ENCODE results near the gene TBL1X. TPM values are rescaled to one million over a fixed set of nuclear protein-coding genes. Genes with fewer than 3 reads are reported as not detected.
"Not testable (repeated sequence)": the region's sequence is repeated elsewhere in the genome, so short reads cannot be mapped to it uniquely, and the experiment has no call there.

TBL1X gene
- total and polyA plus RNA-seq, 8 donors, result 4.7 to 53.1 (median 9.5) TPM

DNA sequence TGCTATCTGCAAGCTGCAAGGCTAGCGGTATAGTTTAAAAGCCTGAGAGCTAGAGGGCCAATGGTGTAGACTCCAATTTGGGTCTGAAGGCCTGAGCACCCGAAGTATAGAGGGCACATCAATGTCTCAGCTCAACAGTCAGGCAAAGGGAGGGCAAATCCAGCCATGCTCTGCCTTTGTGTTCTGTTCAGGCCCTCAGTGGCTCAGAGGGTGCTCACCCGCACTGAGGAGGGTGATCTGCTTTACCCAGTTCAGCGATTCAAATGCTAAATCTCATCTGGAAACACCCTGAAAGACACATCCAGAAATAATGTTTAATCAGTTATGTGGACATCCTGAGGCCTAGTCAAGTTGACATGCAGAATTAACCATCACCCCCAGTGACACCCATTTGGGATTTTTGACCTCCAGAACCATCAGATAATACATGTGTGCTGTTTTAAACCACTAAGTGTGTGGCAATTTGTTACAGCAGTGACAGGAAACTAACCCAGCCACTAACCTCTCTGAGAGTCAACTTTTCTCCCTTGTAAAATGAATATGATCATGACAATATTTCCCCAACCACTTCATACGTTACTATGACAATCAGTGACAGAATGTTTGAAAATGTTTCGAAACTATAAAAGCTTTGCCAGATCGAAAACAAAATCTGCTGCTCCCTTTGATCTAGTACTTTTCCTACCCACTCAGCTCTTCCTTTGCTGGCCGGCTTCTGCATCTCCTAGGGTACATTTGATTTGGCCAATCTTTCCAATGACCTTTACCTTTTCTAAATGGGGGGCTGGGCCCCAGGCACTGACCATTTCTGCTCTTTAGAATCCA lies 8.4 kb upstream of the TBL1X start:
- Histone ChIP-seq H3K9me3 (no peaks in the 10 kb centered on the region), H3K36me3 (no peaks in the 10 kb centered on the region), H3K27ac (no peak overlapping the region), H3K4me3 (no peak overlapping the region), H3K27me3 (no peaks in the 10 kb centered on the region), H3K4me1 (peaks cover 0 to 6% (median 0%) of the 10 kb centered on the region in 4 donors)
- intact Hi-C loops (cut with DNase I; ENCODE audit: low total_unique reads), result loop anchor here (10.0 kb wide), 1 partner anchor 112 kb away; no protein-coding TSS in a partner anchor
- TF ChIP-seq EP300 (IDR thresholded peaks at IDR 0.05) (no peak), POLR2A (IDR thresholded peaks at IDR 0.05) (no peak), POLR2AphosphoS5 (IDR thresholded peaks at IDR 0.05) (no peak)
- TF ChIP-seq, protein P1, sequence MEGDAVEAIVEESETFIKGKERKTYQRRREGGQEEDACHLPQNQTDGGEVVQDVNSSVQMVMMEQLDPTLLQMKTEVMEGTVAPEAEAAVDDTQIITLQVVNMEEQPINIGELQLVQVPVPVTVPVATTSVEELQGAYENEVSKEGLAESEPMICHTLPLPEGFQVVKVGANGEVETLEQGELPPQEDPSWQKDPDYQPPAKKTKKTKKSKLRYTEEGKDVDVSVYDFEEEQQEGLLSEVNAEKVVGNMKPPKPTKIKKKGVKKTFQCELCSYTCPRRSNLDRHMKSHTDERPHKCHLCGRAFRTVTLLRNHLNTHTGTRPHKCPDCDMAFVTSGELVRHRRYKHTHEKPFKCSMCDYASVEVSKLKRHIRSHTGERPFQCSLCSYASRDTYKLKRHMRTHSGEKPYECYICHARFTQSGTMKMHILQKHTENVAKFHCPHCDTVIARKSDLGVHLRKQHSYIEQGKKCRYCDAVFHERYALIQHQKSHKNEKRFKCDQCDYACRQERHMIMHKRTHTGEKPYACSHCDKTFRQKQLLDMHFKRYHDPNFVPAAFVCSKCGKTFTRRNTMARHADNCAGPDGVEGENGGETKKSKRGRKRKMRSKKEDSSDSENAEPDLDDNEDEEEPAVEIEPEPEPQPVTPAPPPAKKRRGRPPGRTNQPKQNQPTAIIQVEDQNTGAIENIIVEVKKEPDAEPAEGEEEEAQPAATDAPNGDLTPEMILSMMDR (IDR thresholded peaks at IDR 0.05), result no peak
- DNase-seq, result peak in 1 of 2 donors; percentile 28
- WGBS, 5 donors, result 68 to 86% (median 80%) methylated on average over 7 to 8 of the region's 8 CpGs

DNA sequence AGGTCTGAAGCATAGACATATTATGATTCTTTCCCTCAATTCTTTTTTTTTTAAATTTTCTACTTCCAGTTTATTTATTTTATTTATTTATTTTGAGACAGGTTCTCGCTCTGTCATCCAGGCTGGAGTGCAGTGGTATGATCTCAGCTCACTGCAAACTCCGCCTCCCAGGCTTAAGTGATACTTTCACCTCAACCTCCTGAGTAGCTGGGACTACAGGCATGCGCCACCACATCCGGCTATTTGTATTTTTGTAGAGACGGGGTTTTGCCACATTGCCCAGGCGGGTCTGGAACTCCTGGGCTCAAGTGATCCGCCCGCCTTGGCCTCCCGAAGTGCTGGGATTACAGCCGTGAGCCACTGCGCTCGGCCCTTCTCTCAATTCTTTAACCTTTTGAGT lies 6.8 kb upstream of the TBL1X start:
- not testable (repeated sequence) for H3K27me3 ChIP-seq, DNase-seq, H3K4me3 ChIP-seq, H3K36me3 ChIP-seq, H3K27ac ChIP-seq, H3K9me3 ChIP-seq
- peaks cover 0 to 15% (median 8%) of the 10 kb centered on the region in 4 donors for H3K4me1 ChIP-seq
- WGBS, 5 donors, result 77 to 89% (median 81%) methylated on average over 9 to 12 of the region's 12 CpGs
- intact Hi-C loops (cut with DNase I; ENCODE audit: low total_unique reads), result loop anchor here (10.0 kb wide), 1 partner anchor 113 kb away; no protein-coding TSS in a partner anchor

DNA sequence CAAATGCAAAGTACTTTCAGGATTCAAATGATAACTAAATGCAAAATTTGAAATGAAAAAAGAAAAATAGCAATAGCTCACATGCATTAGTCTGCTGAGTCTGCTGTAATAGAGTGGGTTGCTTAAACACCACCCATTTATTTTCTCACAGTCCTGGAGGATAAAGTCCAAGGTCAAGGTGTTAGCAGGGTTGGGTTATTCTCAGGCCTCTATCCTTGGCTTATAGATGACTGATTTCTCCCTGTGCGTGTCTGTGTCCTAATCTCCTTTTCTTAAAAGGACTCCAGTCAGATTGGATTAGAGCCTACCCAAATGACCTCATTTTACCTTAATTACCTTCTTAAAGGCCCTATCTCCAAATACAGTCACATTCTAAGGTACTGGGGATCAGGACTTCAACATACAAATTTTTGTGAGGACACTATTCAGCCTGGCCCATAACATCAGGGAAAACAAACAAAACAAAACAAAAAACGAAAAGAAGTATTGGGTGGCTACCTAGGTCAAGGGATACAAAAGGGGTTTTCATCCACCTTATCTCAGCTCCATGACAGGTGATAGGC lies 6.3 kb upstream of the TBL1X start:
- Histone ChIP-seq H3K4me1 (peaks cover 0 to 21% (median 14%) of the 10 kb centered on the region in 4 donors), H3K9me3 (no peaks in the 10 kb centered on the region), H3K36me3 (no peaks in the 10 kb centered on the region), H3K27me3 (no peaks in the 10 kb centered on the region), H3K27ac (no peak overlapping the region), H3K4me3 (no peak overlapping the region)
- intact Hi-C loops (cut with DNase I; ENCODE audit: low total_unique reads), result loop anchor here (10.0 kb wide), 1 partner anchor 114 kb away; no protein-coding TSS in a partner anchor
- WGBS, 5 donors, result 23 to 42% (median 28%) methylated on average over 2 of the region's 2 CpGs
- no peak for DNase-seq
- TF ChIP-seq POLR2AphosphoS5 (IDR thresholded peaks at IDR 0.05), result no peak
- TF ChIP-seq EP300 (IDR thresholded peaks at IDR 0.05), result no peak
- no peak for TF ChIP-seq POLR2A (IDR thresholded peaks at IDR 0.05)
- TF ChIP-seq, protein P1 (IDR thresholded peaks at IDR 0.05), result no peak

DNA sequence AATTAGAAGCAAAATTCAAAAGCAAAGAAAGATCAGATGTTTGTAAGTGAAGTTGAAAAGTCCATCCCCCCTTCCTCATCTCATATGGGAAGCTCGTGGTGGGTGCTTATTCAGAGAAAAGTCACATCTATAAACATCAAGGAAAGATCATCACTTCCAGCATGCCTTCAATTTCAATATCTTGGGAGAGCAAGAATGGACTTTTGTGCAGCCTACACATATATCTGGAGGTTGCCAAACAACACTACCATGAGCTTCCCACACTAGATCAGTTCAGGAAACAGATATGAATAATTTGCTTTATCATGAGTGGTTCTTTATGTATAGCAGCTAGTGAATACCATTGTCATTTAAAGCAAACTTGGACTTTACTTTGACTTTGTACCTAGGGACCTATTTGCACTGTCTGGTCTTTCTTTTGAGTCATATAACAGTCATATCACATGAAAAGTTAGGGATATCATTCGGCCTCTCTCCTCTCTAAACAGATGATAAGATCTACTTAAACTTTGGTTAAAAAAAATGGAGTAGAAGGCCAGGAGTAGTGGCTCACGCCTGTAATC lies 5.6 kb upstream of the TBL1X start:
- TF ChIP-seq, protein P1 (IDR thresholded peaks at IDR 0.05), result no peak
- TF ChIP-seq POLR2AphosphoS5 (IDR thresholded peaks at IDR 0.05) (no peak), POLR2A (IDR thresholded peaks at IDR 0.05) (no peak), EP300 (IDR thresholded peaks at IDR 0.05) (no peak)

More for the DNA sequence above, 5.6 kb upstream of the TBL1X start:
- Histone ChIP-seq H3K9me3 (no peaks in the 10 kb centered on the region), H3K36me3 (no peaks in the 10 kb centered on the region), H3K27me3 (peaks cover 0 to 1% (median 0%) of the 10 kb centered on the region in 3 donors), H3K27ac (no peak overlapping the region), H3K4me3 (no peak overlapping the region), H3K4me1 (peaks cover 0 to 27% (median 20%) of the 10 kb centered on the region in 4 donors)
- WGBS, 5 donors, result 46 to 61% (median 57%) methylated on average over 3 of the region's 3 CpGs
- intact Hi-C loops (cut with DNase I; ENCODE audit: low total_unique reads), result loop anchor here (10.0 kb wide), 1 partner anchor 114 kb away; no protein-coding TSS in a partner anchor
- no peak for DNase-seq

All from stomach (tissue), 9 donors.